ENCODE results near the gene CORO2A. TPM values are rescaled to one million over a fixed set of nuclear protein-coding genes. Genes with fewer than 3 reads are reported as not detected.

The CORO2A gene
- total RNA-seq, 1 experiment from 2014 or later: 15.8 TPM

- H3K23ac ChIP-seq (ENCODE audit: insufficient read length, low read depth, low read length): no peak overlapping the region
- H4K8ac ChIP-seq (replicated peaks; ENCODE audit: insufficient read length, low read depth, low read length): no peak overlapping the region
- no peaks in the 10 kb centered on the region for H4K20me1 ChIP-seq (ENCODE audit: control insufficient read depth, insufficient read depth, insufficient read length)
- H3K4me2 ChIP-seq (ENCODE audit: insufficient read depth, insufficient read length, low read length): no peak overlapping the region
- no peaks in the 10 kb centered on the region for H3K23me2 ChIP-seq (ENCODE audit: insufficient read length, low read depth, low read length, poor library complexity, severe bottlenecking)
- Mint-ChIP-seq H3K4me3 (no peak overlapping the region), H3K4me1 (peaks cover 13 to 17% of the 10 kb centered on the region in 2 experiments), H3K27ac (peak overlapping the region in 2 of 3 experiments; percentile 63 to 73; a peak in 2 of 7 replicates), H3K27me3 (ENCODE audit: low read depth) (no peaks in the 10 kb centered on the region), H3K36me3 (ENCODE audit: insufficient read depth in 1 of 3, low read depth in 3 of 3) (peaks cover 4 to 19% (median 15%) of the 10 kb centered on the region in 3 experiments; a peak in 5 of 7 replicates), H3K9me3 (no peaks in the 10 kb centered on the region)
- H2BK5ac ChIP-seq (ENCODE audit: insufficient read length, low read length): no peak overlapping the region
- H2BK120ac ChIP-seq (ENCODE audit: low read depth, low read length, poor library complexity, severe bottlenecking): no peak overlapping the region
- H3K79me1 ChIP-seq (ENCODE audit: insufficient read depth, low read depth, low read length, poor library complexity, severe bottlenecking): no peaks in the 10 kb centered on the region
- no peak overlapping the region for H3K4ac ChIP-seq (ENCODE audit: low read depth, low read length)
- H3K18ac ChIP-seq (ENCODE audit: insufficient read length, low read depth, low read length): no peak overlapping the region
- no peak overlapping the region for H3K14ac ChIP-seq (ENCODE audit: insufficient read depth, low read length)
- peak; percentile 58 for DNase-seq
- H3K9me3 ChIP-seq (ENCODE audit: control insufficient read depth, low read depth, low read length): no peaks in the 10 kb centered on the region
- H4K91ac ChIP-seq (ENCODE audit: insufficient read length, low read depth, low read length): no peak overlapping the region
- no peak overlapping the region for H3K9ac ChIP-seq (ENCODE audit: extremely low read depth, insufficient read length, low read length)
- no peak overlapping the region for H2BK15ac ChIP-seq (ENCODE audit: low read depth, low read length)
- H2BK12ac ChIP-seq (ENCODE audit: insufficient read length, low read depth, low read length): no peak overlapping the region
- H3T11ph ChIP-seq (ENCODE audit: low read length): no peak overlapping the region
- TF ChIP-seq, protein P1, sequence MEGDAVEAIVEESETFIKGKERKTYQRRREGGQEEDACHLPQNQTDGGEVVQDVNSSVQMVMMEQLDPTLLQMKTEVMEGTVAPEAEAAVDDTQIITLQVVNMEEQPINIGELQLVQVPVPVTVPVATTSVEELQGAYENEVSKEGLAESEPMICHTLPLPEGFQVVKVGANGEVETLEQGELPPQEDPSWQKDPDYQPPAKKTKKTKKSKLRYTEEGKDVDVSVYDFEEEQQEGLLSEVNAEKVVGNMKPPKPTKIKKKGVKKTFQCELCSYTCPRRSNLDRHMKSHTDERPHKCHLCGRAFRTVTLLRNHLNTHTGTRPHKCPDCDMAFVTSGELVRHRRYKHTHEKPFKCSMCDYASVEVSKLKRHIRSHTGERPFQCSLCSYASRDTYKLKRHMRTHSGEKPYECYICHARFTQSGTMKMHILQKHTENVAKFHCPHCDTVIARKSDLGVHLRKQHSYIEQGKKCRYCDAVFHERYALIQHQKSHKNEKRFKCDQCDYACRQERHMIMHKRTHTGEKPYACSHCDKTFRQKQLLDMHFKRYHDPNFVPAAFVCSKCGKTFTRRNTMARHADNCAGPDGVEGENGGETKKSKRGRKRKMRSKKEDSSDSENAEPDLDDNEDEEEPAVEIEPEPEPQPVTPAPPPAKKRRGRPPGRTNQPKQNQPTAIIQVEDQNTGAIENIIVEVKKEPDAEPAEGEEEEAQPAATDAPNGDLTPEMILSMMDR (conservative IDR thresholded peaks at IDR 0.05): no peak
- H2AFZ ChIP-seq (ENCODE audit: low read length): no peak overlapping the region
- H3K4me1 ChIP-seq (ENCODE audit: insufficient read depth, low read length): no peaks in the 10 kb centered on the region; the same call in 1 of the 2 replicates
- no peaks in the 10 kb centered on the region for H3K27me3 ChIP-seq (ENCODE audit: insufficient read depth, low read length)
- no peaks in the 10 kb centered on the region for H3K79me2 ChIP-seq (ENCODE audit: insufficient read depth, low read length)
- H2BK20ac ChIP-seq (ENCODE audit: low read depth, low read length, poor library complexity, severe bottlenecking): no peak overlapping the region
- WGBS (ENCODE audit: extremely low coverage, insufficient read length, low lambda C conversion rate): no CpG with 5 or more reads among the region's 6 CpGs
- H2AK5ac ChIP-seq (ENCODE audit: insufficient read length, low read length): no peak overlapping the region
- H3K56ac ChIP-seq (ENCODE audit: insufficient read length, low read depth, low read length): no peak overlapping the region
- no peak overlapping the region for H4K5ac ChIP-seq (ENCODE audit: insufficient read length, low read depth, low read length)
- no peak overlapping the region for H3K27ac ChIP-seq (ENCODE audit: insufficient read length, low read depth, low read length)
These were observed 90.6 kb downstream of the CORO2A start for GRCh38 chr9:98101868-98102273.
